Hippocampal formation (tissue), 2 donors: ENCODE results near the gene CLIP4.

Source experiments
- DNase-seq, 2 donors: peaks; one replicate each; lab custom pipeline; 2025; lab: John Stamatoyannopoulos, UW

The CLIP4 gene

GRCh38 chr2:29139152-29139551 is 23.9 kb downstream of the CLIP4 start:
- no peak for DNase-seq

- no peak for DNase-seq
These were observed 24.5 kb downstream of the CLIP4 start for GRCh38 chr2:29139731-29140130.

GRCh38 chr2:29143657-29144056 is 28.4 kb downstream of the CLIP4 start:
- DNase-seq, result no peak

GRCh38 chr2:29146197-29146596 is 31.0 kb downstream of the CLIP4 start:
- DNase-seq, result no peak

GRCh38 chr2:29147963-29148362 is 32.7 kb downstream of the CLIP4 start:
- no peak for DNase-seq

- no peak for DNase-seq
These were observed 39.4 kb downstream of the CLIP4 start for GRCh38 chr2:29154610-29155009.

- DNase-seq, result no peak
These were observed 40.4 kb downstream of the CLIP4 start for GRCh38 chr2:29155578-29155977.

- DNase-seq, result no peak
These were observed 41.9 kb downstream of the CLIP4 start for GRCh38 chr2:29157131-29157530.

GRCh38 chr2:29159125-29159524 is 43.9 kb downstream of the CLIP4 start:
- DNase-seq, result no peak

- no peak for DNase-seq
These were observed 45.0 kb downstream of the CLIP4 start for GRCh38 chr2:29160184-29160583.

- no peak for DNase-seq
These were observed 47.2 kb downstream of the CLIP4 start for GRCh38 chr2:29162204-29162928.

GRCh38 chr2:29164091-29164846 is 49.1 kb downstream of the CLIP4 start:
- no peak for DNase-seq

GRCh38 chr2:29165362-29166241 is 50.4 kb downstream of the CLIP4 start:
- no peak for DNase-seq

- no peak for DNase-seq
These were observed 51.2 kb downstream of the CLIP4 start for GRCh38 chr2:29166242-29167039.

GRCh38 chr2:29174937-29175336 is 59.7 kb downstream of the CLIP4 start:
- no peak for DNase-seq

- no peak for DNase-seq
These were observed 60.1 kb downstream of the CLIP4 start for GRCh38 chr2:29175338-29175737.

- no peak for DNase-seq
These were observed 67.1 kb downstream of the CLIP4 start for GRCh38 chr2:29182334-29182733.

- DNase-seq, result no peak
These were observed 67.7 kb downstream of the CLIP4 start for GRCh38 chr2:29182920-29183319.

GRCh38 chr2:29184531-29184930 is 69.3 kb downstream of the CLIP4 start:
- no peak for DNase-seq

- DNase-seq, result no peak
These were observed 71.6 kb downstream of the CLIP4 start for GRCh38 chr2:29186817-29187216.

- DNase-seq, result no peak
These were observed 72.7 kb downstream of the CLIP4 start for GRCh38 chr2:29187926-29188325.

- no peak for DNase-seq
These were observed 73.8 kb downstream of the CLIP4 start for GRCh38 chr2:29189052-29189451.
